Mesendoderm (in vitro differentiated cells): Measurements from ENCODE around the gene RALGPS2.
"Not testable (repeated sequence)": the region's sequence is repeated elsewhere in the genome, so short reads cannot be mapped to it uniquely, and the experiment has no call there.

Experiments used
- DNase-seq: peaks from one replicate; pipeline ENCODE4 v3.0.0; 2013
- H2AK5ac ChIP-seq: 2 replicates; pipeline ENCODE4 v1.6.1; 2013; ENCODE audit warnings: low read length, inconsistent platforms
- H2BK120ac ChIP-seq: 2 replicates; pipeline ENCODE4 v1.6.1; 2013; ENCODE audit warnings: low read depth, mild to moderate bottlenecking, low read length, moderate library complexity, mixed read lengths
- H2BK15ac ChIP-seq: replicated peaks from 2 replicates; pipeline ENCODE4 v1.6.1; 2013; ENCODE audit warnings: low read depth, mild to moderate bottlenecking, moderate library complexity
- H2BK5ac ChIP-seq: 2 replicates; pipeline ENCODE4 v1.6.1; 2013; ENCODE audit warnings: low read length, inconsistent platforms
- H3K18ac ChIP-seq: 2 replicates; pipeline ENCODE4 v1.6.1; 2013; ENCODE audit warnings: mild to moderate bottlenecking, low read length, mixed read lengths
- H3K23ac ChIP-seq: one replicate; pipeline ENCODE4 v1.6.1; 2013; ENCODE audit warnings: low read length
- H3K27ac ChIP-seq: 2 replicates; pipeline ENCODE4 v1.5.1; 2013; ENCODE audit warnings: low read depth, mild to moderate bottlenecking, inconsistent platforms, low read length, moderate library complexity
- H3K27me3 ChIP-seq: 2 replicates; pipeline ENCODE4 v1.6.1; 2013; ENCODE audit warnings: low read length, control low read depth, mild to moderate bottlenecking, inconsistent platforms; ENCODE audit not compliant: insufficient read depth, poor library complexity
- H3K36me3 ChIP-seq: 2 replicates; pipeline ENCODE4 v1.6.1; 2013; ENCODE audit warnings: low read length, inconsistent platforms; ENCODE audit not compliant: control insufficient read depth, insufficient read depth
- H3K4ac ChIP-seq: one replicate; pipeline ENCODE4 v1.6.1; 2013; ENCODE audit warnings: low read depth, mild to moderate bottlenecking, low read length, moderate library complexity
- H3K4me1 ChIP-seq: 2 replicates; pipeline ENCODE4 v1.6.1; 2013; ENCODE audit warnings: low read depth, low read length, inconsistent platforms; ENCODE audit not compliant: control insufficient read depth
- H3K4me2 ChIP-seq: 2 replicates; pipeline ENCODE4 v1.6.1; 2013; ENCODE audit warnings: low read length
- H3K4me3 ChIP-seq: 2 replicates; pipeline ENCODE4 v1.5.1; 2013; ENCODE audit warnings: mild to moderate bottlenecking, low read length
- H3K56ac ChIP-seq: one replicate; pipeline ENCODE4 v1.6.1; 2013; ENCODE audit warnings: low read length
- H3K79me1 ChIP-seq: 2 replicates; pipeline ENCODE4 v1.6.1; 2013; ENCODE audit warnings: low read length, inconsistent platforms
- H3K79me2 ChIP-seq: 2 replicates; pipeline ENCODE4 v1.6.1; 2013; ENCODE audit warnings: mild to moderate bottlenecking, low read length; ENCODE audit not compliant: control insufficient read depth, insufficient read depth
- H3K9ac ChIP-seq: 2 replicates; pipeline ENCODE4 v1.6.1; 2013; ENCODE audit warnings: low read length, inconsistent platforms
- H4K5ac ChIP-seq: one replicate; pipeline ENCODE4 v1.6.1; 2013; ENCODE audit warnings: low read length
- H4K8ac ChIP-seq: one replicate; pipeline ENCODE4 v1.6.1; 2013; ENCODE audit warnings: low read depth, mild to moderate bottlenecking, control low read depth, low read length, moderate library complexity
- WGBS: extraction: QIAGEN DNeasy Blood & Tissue Kit; methylation state at CpG from one replicate; pipeline ENCODE4 v1.1.7; 2013; ENCODE audit warnings: low lambda C conversion rate, missing lambda C conversion rate; ENCODE audit not compliant: insufficient coverage; ENCODE audit errors: extremely low coverage; 5-methylcytosine and 5-hydroxymethylcytosine counted together

RALGPS2 gene

DNA sequence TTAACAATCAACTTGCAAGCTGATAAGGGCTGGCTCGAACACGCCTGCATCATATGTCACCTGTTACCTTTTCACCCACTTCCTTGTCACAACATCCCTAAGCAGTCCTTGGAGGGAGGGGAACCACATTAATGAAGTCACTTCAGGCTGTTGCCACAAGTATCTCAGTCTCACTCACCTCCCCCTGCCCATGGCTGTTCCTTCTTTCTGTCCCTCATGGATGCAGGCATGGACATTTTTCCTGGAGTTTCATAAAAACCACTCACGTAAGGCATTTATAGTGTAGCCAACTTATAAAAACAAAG lies 222.6 kb downstream of the RALGPS2 start:
- H3K36me3 ChIP-seq: no peaks in the 10 kb centered on the region
- H4K5ac ChIP-seq: no peak overlapping the region
- H3K4me3 ChIP-seq: no peak overlapping the region
- H3K27me3 ChIP-seq: no peaks in the 10 kb centered on the region
- no peak overlapping the region for H3K56ac ChIP-seq
- H3K27ac ChIP-seq: no peak overlapping the region
- no peak overlapping the region for H2BK5ac ChIP-seq
- H2AK5ac ChIP-seq: no peak overlapping the region
- H3K23ac ChIP-seq: no peak overlapping the region
- no peak overlapping the region for H4K8ac ChIP-seq
- H3K4me1 ChIP-seq: no peaks in the 10 kb centered on the region
- H3K9ac ChIP-seq: no peak overlapping the region
- DNase-seq: no peak
- H2BK120ac ChIP-seq: no peak overlapping the region
- no peak overlapping the region for H3K4ac ChIP-seq
- no peaks in the 10 kb centered on the region for H3K79me2 ChIP-seq
- no peaks in the 10 kb centered on the region for H3K79me1 ChIP-seq
- no peak overlapping the region for H3K4me2 ChIP-seq
- WGBS: no CpG with 5 or more reads among the region's 3 CpGs
- H3K18ac ChIP-seq: no peak overlapping the region
- H2BK15ac ChIP-seq: no peak overlapping the region

GRCh38 chr1:178948676-178949075 lies 223.6 kb downstream of the RALGPS2 start:
- H3K27me3 ChIP-seq: no peaks in the 10 kb centered on the region
- no peaks in the 10 kb centered on the region for H3K79me2 ChIP-seq
- no peak overlapping the region for H3K9ac ChIP-seq
- H3K18ac ChIP-seq: no peak overlapping the region
- H3K4me1 ChIP-seq: no peaks in the 10 kb centered on the region
- H3K4ac ChIP-seq: no peak overlapping the region
- no peak overlapping the region for H2BK120ac ChIP-seq
- no peak overlapping the region for H4K8ac ChIP-seq
- H3K4me3 ChIP-seq: no peak overlapping the region
- no peak for DNase-seq
- H2BK5ac ChIP-seq: no peak overlapping the region
- H3K56ac ChIP-seq: no peak overlapping the region
- no CpG with 5 or more reads among the region's 4 CpGs for WGBS
- no peaks in the 10 kb centered on the region for H3K79me1 ChIP-seq
- no peak overlapping the region for H3K23ac ChIP-seq
- H4K5ac ChIP-seq: no peak overlapping the region
- no peak overlapping the region for H3K27ac ChIP-seq
- no peak overlapping the region for H2BK15ac ChIP-seq
- no peak overlapping the region for H3K4me2 ChIP-seq
- H2AK5ac ChIP-seq: no peak overlapping the region
- no peaks in the 10 kb centered on the region for H3K36me3 ChIP-seq

DNA sequence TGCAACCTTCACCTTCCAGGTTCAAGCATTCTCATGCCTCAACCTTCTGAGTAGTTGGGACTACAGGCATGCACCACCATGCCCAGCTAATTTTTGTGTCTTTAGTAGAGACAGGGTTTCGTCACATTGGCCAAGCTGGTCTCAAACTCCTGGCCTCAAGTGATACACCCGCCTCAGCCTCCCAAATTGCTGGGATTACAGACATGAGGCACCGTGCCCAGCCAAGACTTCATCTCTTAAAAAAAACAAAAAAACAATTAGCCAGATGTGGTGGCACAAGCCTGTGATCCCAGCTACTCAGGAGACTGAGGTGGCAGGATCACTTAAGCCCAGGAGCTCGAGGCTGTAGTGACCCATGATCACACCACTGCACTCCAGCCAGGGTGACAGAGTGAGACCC lies 224.8 kb downstream of the RALGPS2 start:
- H3K4me2 ChIP-seq, H3K36me3 ChIP-seq, H3K27me3 ChIP-seq, H3K56ac ChIP-seq, H3K79me2 ChIP-seq, H4K5ac ChIP-seq, H3K4ac ChIP-seq, H3K4me1 ChIP-seq, H2AK5ac ChIP-seq, H3K4me3 ChIP-seq, H3K79me1 ChIP-seq, H3K9ac ChIP-seq, H2BK120ac ChIP-seq, H3K18ac ChIP-seq, H2BK5ac ChIP-seq, H4K8ac ChIP-seq, H3K27ac ChIP-seq, DNase-seq, H2BK15ac ChIP-seq, H3K23ac ChIP-seq: not testable (repeated sequence)
- no CpG with 5 or more reads among the region's 4 CpGs for WGBS

DNA sequence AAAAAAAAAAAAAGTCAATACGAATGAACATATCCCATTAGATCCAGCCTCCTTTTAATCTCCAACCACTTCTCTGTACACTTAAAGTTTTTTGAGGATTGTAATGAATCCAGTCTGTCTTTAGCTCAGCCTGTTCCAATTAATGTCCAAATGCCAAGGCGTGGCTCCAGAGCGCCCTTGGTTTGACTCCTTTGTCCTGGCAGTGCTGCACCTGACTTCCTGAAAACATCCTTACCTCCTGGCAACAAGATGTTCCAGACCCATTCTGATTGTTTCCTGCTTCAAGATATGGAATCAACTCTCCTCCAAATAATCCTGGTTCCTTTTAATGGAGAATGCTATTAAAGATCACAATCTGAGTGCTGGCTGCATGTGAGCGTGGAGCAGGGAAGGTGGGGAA lies 226.6 kb downstream of the RALGPS2 start:
- H3K18ac ChIP-seq: no peak overlapping the region
- WGBS: no CpG with 5 or more reads among the region's 4 CpGs

DNA sequence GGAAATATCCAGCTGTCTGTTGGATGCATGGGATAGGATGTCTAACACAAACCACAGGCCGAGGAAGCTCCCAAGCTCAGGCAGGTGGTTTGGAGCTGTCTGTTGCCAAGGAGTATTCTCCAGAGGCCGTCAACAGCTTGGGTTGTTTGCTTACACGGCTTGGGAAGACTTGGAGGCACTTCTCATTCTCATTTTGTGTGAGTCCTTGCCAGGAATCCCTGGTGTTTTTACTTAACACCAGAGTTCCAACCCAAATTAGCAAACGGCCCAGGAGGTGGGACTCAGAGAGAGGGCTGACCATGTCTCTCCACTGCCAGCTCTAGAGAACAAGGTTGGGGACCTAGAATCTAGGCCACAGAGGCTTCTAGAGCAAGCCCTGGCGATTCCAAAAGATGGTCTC lies 228.0 kb downstream of the RALGPS2 start:
- H3K79me1 ChIP-seq: no peaks in the 10 kb centered on the region
- no peak overlapping the region for H2BK15ac ChIP-seq
- H3K27me3 ChIP-seq: no peaks in the 10 kb centered on the region
- no peak overlapping the region for H3K18ac ChIP-seq
- no peak for DNase-seq
- H4K8ac ChIP-seq: no peak overlapping the region
- H2AK5ac ChIP-seq: no peak overlapping the region
- no peak overlapping the region for H3K4me3 ChIP-seq
- no peak overlapping the region for H2BK5ac ChIP-seq
- H3K56ac ChIP-seq: no peak overlapping the region
- H3K4ac ChIP-seq: no peak overlapping the region
- H3K4me2 ChIP-seq: no peak overlapping the region
- no peaks in the 10 kb centered on the region for H3K36me3 ChIP-seq
- H3K9ac ChIP-seq: no peak overlapping the region
- H3K4me1 ChIP-seq: no peaks in the 10 kb centered on the region
- H2BK120ac ChIP-seq: no peak overlapping the region
- no CpG with 5 or more reads among the region's 5 CpGs for WGBS
- H4K5ac ChIP-seq: no peak overlapping the region
- no peak overlapping the region for H3K27ac ChIP-seq
- H3K79me2 ChIP-seq: no peaks in the 10 kb centered on the region
- H3K23ac ChIP-seq: no peak overlapping the region

More for the DNA sequence above, 226.6 kb downstream of the RALGPS2 start:
- H3K23ac ChIP-seq: no peak overlapping the region
- H4K5ac ChIP-seq: no peak overlapping the region
- H3K56ac ChIP-seq: no peak overlapping the region
- no peak overlapping the region for H2BK15ac ChIP-seq
- H3K27ac ChIP-seq: no peak overlapping the region
- H3K4me1 ChIP-seq: no peaks in the 10 kb centered on the region
- no peak overlapping the region for H2BK5ac ChIP-seq
- no peaks in the 10 kb centered on the region for H3K79me1 ChIP-seq
- H2AK5ac ChIP-seq: no peak overlapping the region
- no peak overlapping the region for H4K8ac ChIP-seq
- H3K27me3 ChIP-seq: no peaks in the 10 kb centered on the region
- H3K4me2 ChIP-seq: no peak overlapping the region
- no peak overlapping the region for H3K9ac ChIP-seq
- DNase-seq: no peak
- no peaks in the 10 kb centered on the region for H3K79me2 ChIP-seq
- H3K36me3 ChIP-seq: no peaks in the 10 kb centered on the region
- H3K4me3 ChIP-seq: no peak overlapping the region
- H3K4ac ChIP-seq: no peak overlapping the region
- no peak overlapping the region for H2BK120ac ChIP-seq

- Histone ChIP-seq H3K4me2 (no peak overlapping the region), H3K4me3 (no peak overlapping the region), H3K9ac (no peak overlapping the region), H3K4ac (no peak overlapping the region), H2AK5ac (no peak overlapping the region), H3K23ac (no peak overlapping the region), H4K5ac (no peak overlapping the region), H3K79me1 (no peaks in the 10 kb centered on the region), H3K36me3 (no peaks in the 10 kb centered on the region), H3K27ac (no peak overlapping the region), H3K56ac (no peak overlapping the region), H2BK15ac (no peak overlapping the region), H3K27me3 (no peaks in the 10 kb centered on the region), H2BK120ac (no peak overlapping the region), H2BK5ac (no peak overlapping the region), H3K79me2 (no peaks in the 10 kb centered on the region), H3K4me1 (no peaks in the 10 kb centered on the region), H3K18ac (no peak overlapping the region), H4K8ac (no peak overlapping the region)
- no peak for DNase-seq
- WGBS: no CpG with 5 or more reads among the region's 23 CpGs
Observed at GRCh38 chr1:178953538-178954324, 228.7 kb downstream of the RALGPS2 start.
